CD4-positive, alpha-beta T cell treated with Interleukin-15 for 4 hours (primary cell): Measurements from ENCODE around the gene ZNF630.
"Not testable (repeated sequence)": the region's sequence is repeated elsewhere in the genome, so short reads cannot be mapped to it uniquely, and the experiment has no call there.

ENCODE experiments used
- DNase-seq: peaks from one replicate; pipeline ENCODE4 v3.0.0-alpha.2; 2020; ENCODE audit warnings: low spot score

The ZNF630 gene

DNA sequence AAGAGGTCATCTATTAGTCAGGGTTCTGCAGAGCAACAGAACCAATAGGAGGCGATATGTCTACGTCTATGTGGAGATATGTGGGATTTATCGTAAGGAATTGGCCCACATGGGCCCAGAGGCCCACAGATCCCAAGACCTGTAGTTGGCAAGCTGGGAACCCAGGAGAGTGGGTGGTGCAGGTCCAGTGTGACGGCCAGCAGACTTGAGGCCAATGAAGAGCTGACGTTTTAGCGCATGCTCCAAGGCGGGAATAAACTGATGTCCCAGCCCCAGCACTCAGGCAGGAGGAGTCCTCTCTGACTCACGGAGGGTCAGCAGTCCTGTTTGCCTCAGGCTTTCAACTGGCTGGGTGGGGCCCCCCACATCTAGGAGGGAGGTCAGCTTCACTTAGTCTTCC lies 43.3 kb downstream of the ZNF630 start:
- DNase-seq = no peak

DNA sequence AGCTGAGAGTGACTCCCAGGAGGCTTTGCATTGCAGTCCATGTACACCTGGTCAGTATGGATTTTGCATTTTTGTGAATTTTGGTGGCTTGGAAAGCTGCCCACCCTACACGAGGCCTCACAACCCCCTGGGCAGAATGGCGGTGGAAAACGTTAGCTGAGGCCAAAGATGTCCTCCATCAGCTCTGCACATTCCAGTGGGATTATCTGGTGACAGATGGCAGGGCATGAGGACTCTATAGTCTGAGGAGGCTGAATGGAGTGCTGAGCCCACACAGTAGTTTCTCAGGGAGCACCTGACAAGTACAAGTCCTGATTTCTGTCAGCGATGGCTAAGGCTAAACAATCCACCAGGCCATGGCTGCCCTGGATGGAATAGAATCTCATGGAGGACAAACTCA lies 43.9 kb downstream of the ZNF630 start:
- DNase-seq = not testable (repeated sequence)

DNA sequence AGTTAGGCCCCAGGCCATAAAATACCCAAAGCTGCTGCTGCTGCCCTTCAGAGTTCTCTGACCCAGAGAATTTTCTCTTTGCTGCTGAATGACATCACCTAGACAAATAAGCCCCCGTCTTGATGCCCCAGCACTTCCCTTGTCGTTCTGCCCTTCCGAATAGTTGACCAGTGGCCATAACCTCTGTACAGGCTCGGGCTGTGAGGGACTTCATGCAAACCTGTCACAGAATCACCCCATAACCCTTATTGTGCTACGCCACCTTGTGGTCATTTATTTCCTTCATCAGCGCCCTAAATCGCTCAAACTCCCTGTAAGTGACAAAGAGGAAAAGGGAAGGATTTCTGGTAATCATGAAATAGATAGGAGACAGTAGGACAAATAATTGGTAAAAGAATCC lies 45.9 kb downstream of the ZNF630 start:
- DNase-seq = peak; percentile 58

DNA sequence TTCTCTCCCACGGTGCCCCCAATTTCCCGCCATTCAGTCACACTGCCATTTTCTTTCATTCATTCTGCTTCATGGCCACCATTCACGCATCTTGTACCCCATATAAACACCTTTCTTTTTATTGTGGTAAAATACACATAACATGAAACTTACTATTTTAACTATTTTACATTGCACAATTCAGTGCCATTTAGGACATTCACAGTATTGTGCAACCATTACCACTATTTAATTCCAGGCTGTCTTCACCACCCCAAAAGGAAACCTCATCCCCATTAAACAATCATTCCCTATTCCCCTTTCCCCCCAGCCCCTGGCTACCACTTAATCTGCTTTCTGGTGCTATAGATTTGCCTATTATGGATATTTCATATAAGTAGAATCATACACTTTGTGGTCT lies 48.7 kb downstream of the ZNF630 start:
- DNase-seq = no peak

DNA sequence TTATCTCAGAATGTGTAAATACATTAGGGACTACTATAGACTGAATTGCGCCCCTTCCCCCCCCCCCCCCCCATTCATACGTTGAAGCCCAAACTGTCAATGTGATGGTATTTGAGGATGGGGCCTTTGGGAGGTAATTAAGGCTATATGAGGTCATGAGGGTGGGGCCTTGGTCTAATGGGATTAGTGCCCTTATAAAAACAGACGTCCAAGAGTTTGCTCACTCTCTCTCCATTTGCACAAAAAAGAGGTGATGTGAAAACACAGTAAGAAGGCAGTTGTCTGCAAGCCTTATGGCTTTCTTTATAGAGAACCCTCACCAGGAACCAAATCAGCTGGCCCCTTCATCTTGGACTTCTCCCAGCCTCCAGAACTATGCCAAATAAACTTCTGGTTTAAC lies 49.3 kb downstream of the ZNF630 start:
- DNase-seq = no peak

DNA sequence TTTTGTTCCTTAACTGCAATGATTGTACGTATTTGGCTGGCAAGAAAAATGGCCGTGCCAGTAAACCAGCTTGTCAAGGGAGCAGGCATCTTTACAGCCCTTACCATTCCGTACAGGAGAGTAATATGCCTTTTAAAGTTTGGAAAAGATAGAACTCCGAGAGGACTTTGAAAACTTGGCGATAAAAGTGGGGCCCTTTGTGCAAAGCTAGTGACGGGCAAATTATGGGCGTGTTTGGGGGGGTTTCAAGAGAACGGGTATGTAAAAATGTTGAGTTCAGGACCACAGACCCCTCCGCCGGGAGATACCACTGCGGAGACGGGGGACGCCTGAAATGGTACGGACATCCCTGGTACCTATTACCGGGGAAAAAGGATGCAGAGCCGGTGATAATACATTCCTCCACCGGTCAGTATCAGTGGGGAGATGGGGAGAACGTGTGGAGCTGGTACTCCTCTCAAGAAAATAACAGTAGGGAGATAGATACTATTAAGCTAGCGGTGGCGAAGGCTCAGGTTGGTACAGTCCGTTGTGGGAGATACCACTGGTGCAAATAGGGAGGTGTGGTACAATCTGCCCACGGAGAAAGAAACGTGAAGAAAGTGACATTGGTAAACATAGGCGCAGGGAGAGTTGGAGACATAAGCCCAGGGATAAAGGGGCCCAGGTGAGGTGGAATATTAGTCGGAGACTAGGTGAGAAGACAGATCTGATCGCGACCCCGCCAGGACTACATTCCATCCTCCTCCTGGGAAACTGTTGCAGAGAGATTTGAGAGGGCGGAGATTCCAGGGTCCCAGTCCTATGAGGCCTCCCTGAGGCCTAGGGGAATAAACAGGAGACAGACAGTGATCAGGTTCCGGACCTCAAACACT lies 50.2 kb downstream of the ZNF630 start:
- peak; percentile 75 for DNase-seq

DNA sequence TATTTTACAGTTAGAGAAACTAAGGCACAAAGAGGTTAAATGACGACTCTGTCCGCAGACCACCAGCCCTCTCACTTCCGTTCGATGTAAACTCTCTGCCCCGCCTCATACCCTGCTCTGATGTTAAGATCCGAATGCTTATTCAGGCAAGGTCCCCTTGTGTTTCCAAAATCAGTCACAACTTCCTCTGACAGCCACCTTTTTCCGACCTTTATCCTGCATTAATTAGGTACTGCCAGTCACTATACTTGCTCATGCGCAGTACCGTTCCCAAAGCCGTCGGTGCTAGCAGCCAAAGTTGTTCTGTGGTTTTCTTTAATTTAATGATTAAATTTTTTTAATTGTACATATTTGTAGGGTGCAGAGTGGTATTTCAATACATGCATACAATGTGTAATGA lies 51.0 kb downstream of the ZNF630 start:
- DNase-seq = peak; percentile 17

DNA sequence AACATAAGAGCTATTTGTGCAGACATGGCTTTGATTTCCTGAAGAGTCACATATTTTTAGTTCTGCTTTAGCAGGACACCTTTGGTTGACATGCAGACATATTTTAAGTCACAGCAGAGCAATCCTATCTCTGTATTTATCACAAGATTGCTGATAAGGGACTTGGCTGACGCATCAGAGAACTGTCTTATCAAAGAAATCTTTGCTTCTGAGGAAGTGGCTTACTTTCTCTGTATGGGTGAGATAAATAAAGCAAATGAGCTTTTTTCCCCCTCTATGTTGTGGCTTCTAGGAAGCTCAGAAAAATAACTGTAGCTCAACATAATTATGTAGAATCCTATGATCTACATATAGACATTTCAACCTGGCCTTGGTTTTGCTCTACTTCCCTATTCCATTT lies 51.5 kb downstream of the ZNF630 start:
- DNase-seq = not testable (repeated sequence)

DNA sequence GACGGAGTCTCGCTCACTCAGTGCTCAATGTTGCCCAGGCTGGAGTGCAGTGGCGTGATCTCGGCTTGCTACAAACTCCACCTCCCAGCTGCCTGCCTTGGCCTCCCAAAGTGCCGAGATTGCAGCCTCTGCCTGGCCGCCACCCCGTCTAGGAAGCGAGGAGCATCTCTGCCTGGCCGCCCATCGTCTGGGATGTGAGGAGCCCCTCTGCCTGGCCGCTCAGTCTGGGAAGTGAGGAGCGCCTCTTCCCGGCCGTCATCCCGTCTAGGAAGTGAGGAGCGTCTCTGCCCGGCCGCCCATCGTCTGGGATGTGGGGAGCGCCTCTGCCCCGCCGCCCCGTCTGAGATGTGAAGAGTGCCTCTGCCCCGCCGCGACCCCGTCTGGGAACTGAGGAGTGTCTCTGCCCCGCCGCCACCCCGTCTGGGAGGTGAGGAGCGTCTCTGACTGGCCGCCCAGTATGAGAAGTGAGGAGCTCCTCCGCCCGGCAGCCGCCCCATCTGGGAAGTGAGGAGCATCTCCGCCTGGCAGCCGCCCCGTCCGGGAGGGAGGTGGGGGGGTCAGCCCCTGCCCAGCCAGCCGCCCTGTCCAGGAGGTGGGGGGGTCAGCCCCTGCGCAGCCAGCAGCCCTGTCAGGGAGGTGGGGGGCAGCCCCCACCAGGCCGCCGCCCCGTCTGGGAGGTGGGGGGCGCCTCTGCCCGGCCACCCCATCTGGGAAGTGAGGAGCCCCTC lies 54.7 kb downstream of the ZNF630 start:
- not testable (repeated sequence) for DNase-seq

DNA sequence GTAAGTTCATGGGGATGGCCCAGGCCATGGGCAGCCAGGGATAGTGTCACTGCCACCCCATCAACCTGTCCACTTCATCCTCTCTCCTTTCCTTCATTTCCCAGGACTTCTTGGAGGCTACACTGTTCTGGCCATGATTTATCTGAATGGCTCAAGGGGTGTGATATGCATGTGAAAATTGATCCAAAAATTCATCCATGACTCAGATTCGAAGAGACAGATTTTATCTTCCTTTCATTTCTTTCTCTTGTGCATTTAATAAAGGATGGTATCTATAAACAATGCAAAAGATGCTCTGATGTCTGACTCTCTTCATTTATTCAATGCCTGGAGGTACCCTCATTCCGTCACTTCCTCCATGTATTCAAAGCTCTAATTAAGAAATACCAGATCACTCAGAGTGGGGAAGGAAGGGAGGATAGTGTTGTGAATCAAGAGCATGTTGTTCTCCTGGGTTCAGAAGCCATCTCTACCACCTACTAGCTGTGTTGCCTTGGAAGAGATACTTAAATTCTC lies 61.9 kb downstream of the ZNF630 start:
- DNase-seq = not testable (repeated sequence)
